Measurements from ENCODE around the gene PCA3. TPM values are rescaled to one million over a fixed set of nuclear protein-coding genes. Genes with fewer than 3 reads are reported as not detected.

The PCA3 gene
- total RNA-seq, 2 experiments from 2014 or later, result not detected

- Mint-ChIP-seq H3K27ac (no peak overlapping the region), H3K9me3 (no peaks in the 10 kb centered on the region), H3K36me3 (ENCODE audit: low read depth) (no peaks in the 10 kb centered on the region), H3K27me3 (peaks cover 10% of the 10 kb centered on the region), H3K4me1 (ENCODE audit: low read depth) (no peaks in the 10 kb centered on the region), H3K4me3 (no peak overlapping the region)
- intact Hi-C loops (cut with DNase I, micrococcal nuclease), result no loop called here
- Histone ChIP-seq H3K4me3 (ENCODE audit: low read length) (no peak overlapping the region), H3K27me3 (ENCODE audit: control insufficient read depth in 1 of 2, insufficient read depth in 2 of 2, low read length in 2 of 2) (peaks cover 0 to 5% of the 10 kb centered on the region in 2 experiments), H3K4me1 (ENCODE audit: insufficient read depth, low read length) (no peaks in the 10 kb centered on the region), H3K36me3 (ENCODE audit: insufficient read depth, low read length) (no peaks in the 10 kb centered on the region), H3K9me3 (ENCODE audit: control insufficient read depth in 1 of 2, insufficient read depth in 1 of 2, low read length in 2 of 2) (no peaks in the 10 kb centered on the region), H3K27ac (ENCODE audit: low read depth in 1 of 2, low read length in 2 of 2) (no peak overlapping the region)
- CTCF ChIA-PET, result no interaction called here
- ATAC-seq (ENCODE audit: poor library complexity) (no peak), DNase-seq (no peak)
- TF ChIP-seq CTCF (IDR thresholded peaks at IDR 0.05), result no peak
- POLR2A ChIA-PET, result no interaction called here
These were observed 25.6 kb downstream of the PCA3 start for GRCh38 chr9:76789840-76790239.

GRCh38 chr9:76793784-76794431 is 29.7 kb downstream of the PCA3 start:
- Histone ChIP-seq H3K36me3 (ENCODE audit: insufficient read depth, low read length) (no peaks in the 10 kb centered on the region), H3K9me3 (ENCODE audit: control insufficient read depth in 1 of 2, insufficient read depth in 1 of 2, low read length in 2 of 2) (no peaks in the 10 kb centered on the region), H3K27ac (ENCODE audit: low read depth in 1 of 2, low read length in 2 of 2) (no peak overlapping the region), H3K27me3 (ENCODE audit: control insufficient read depth in 1 of 2, insufficient read depth in 2 of 2, low read length in 2 of 2) (peaks cover 0 to 3% of the 10 kb centered on the region in 2 experiments), H3K4me3 (ENCODE audit: low read length) (no peak overlapping the region), H3K4me1 (ENCODE audit: insufficient read depth, low read length) (no peaks in the 10 kb centered on the region)
- Mint-ChIP-seq H3K4me1 (ENCODE audit: low read depth) (no peaks in the 10 kb centered on the region), H3K4me3 (no peak overlapping the region), H3K36me3 (ENCODE audit: low read depth) (no peaks in the 10 kb centered on the region), H3K27ac (no peak overlapping the region), H3K27me3 (peaks cover 8% of the 10 kb centered on the region), H3K9me3 (no peaks in the 10 kb centered on the region)
- intact Hi-C loops (cut with DNase I, micrococcal nuclease), result no loop called here
- ChIA-PET POLR2A (no interaction called here), CTCF (no interaction called here)
- ATAC-seq (ENCODE audit: poor library complexity), result no peak
- no peak for TF ChIP-seq CTCF (IDR thresholded peaks at IDR 0.05)
- no peak for DNase-seq

- POLR2A ChIA-PET, result no interaction called here
- H3K9me3 ChIP-seq (ENCODE audit: control insufficient read depth in 1 of 2, insufficient read depth in 1 of 2, low read length in 2 of 2), result no peaks in the 10 kb centered on the region
- Mint-ChIP-seq H3K4me1 (ENCODE audit: low read depth) (no peaks in the 10 kb centered on the region), H3K27me3 (peaks cover 4% of the 10 kb centered on the region), H3K27ac (no peak overlapping the region), H3K4me3 (no peak overlapping the region), H3K9me3 (no peaks in the 10 kb centered on the region), H3K36me3 (ENCODE audit: low read depth) (no peaks in the 10 kb centered on the region)
- intact Hi-C loops (cut with DNase I, micrococcal nuclease), result no loop called here
- H3K4me1 ChIP-seq (ENCODE audit: insufficient read depth, low read length), result no peaks in the 10 kb centered on the region
- no peaks in the 10 kb centered on the region for H3K36me3 ChIP-seq (ENCODE audit: insufficient read depth, low read length)
- CTCF ChIA-PET, result no interaction called here
- H3K4me3 ChIP-seq (ENCODE audit: low read length), result no peak overlapping the region
- peaks cover 0 to 3% of the 10 kb centered on the region in 2 experiments for H3K27me3 ChIP-seq (ENCODE audit: control insufficient read depth in 1 of 2, insufficient read depth in 2 of 2, low read length in 2 of 2)
- TF ChIP-seq CTCF (IDR thresholded peaks at IDR 0.05), result no peak
- DNase-seq (no peak), ATAC-seq (ENCODE audit: poor library complexity) (no peak)
- no peak overlapping the region for H3K27ac ChIP-seq (ENCODE audit: low read depth in 1 of 2, low read length in 2 of 2)
These were observed 32.1 kb downstream of the PCA3 start for GRCh38 chr9:76796296-76796695.
